ENCODE data around the gene SDC4. TPM values are rescaled to one million over a fixed set of nuclear protein-coding genes. Genes with fewer than 3 reads are reported as not detected.

The SDC4 gene
- polyA plus RNA-seq, 1 donor (not counting 4 experiments of a cell fraction or from before 2014, with no cell fraction given): 114 TPM

DNA sequence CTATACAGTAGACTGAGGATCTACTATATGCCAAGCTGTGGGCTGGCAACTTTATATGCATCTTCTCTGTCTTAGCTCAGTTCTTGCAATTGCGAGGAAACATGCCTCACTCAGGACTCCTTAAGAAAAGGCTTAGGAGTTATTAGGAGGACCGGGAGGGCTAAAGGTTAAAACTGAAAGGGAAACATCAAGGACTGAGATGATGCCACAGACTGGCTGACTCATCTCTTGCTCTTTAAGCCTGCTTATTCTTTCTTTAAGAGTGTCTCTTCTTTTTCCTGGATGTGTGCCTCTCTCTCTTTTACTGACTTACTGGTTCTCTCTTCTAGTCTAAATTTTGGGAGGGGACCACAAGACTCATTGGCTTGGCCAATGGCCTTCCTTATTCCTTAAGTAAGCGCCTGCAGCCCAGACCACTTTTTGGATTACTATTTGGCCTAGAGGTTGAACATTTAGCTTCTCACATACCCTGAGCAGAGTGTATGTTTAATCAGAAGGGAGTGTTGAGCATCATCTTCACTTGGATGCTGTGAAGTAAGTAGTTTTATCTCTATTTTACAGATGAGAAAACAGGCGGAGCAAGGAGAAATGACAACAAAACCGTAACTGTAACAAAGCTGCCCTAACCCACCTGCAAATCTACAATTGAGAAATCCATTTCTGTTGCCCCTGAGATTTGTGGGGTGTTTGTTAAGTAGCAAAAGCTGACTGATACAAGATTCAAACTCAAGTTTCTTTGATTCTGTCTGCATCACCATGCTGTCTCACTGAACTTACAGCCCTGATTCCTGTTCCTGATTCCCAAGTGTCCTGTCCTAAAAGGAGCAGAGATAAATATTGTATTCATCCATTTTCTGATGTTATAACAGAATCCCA lies 7.2 kb upstream of the SDC4 start:
- no peak for DNase-seq (ENCODE audit: low read depth, low spot score)

DNA sequence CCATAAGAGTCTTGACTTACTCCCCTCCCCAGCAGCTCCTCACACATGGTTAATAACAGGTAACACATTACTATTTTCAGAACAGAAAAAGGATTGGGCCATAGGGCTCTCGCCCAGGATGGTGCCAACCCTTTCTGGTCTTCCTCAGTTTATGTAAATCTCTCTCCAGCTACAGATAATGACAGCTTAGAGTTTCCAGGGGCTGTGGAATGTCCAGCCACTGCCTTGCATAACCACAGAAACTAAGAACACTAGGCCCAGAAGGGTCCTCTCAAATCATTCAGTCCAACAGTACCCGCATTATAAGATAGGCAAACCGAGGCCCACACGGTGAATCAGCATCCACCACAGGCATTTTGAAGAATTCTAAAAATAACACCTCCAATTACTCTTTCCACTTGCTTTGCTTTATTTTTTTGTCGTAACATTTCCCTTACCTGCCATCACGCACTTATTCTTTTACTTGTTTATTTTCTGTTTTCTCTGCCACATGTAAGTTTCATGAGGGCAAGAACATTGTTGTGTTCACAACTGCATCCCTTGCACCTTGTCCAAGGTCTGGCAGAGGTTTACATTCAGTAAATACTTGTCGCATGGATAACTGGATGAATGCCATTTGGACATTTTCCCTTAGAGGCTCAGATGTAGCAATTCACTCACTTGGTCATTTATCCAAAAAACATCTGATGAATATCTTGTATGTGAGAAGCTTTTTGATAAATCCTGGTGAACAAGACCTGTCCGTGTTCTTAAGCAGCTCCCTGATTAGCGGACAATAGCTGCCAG lies 6.4 kb upstream of the SDC4 start:
- Histone ChIP-seq H2AFZ (ENCODE audit: control insufficient read depth, low read length) (no peak overlapping the region), H4K20me1 (ENCODE audit: control insufficient read depth, extremely low read depth, insufficient read depth, low read length) (no peaks in the 10 kb centered on the region), H3K9ac (ENCODE audit: control insufficient read depth, extremely low read depth, insufficient read depth, low read length) (no peak overlapping the region), H3K4me2 (ENCODE audit: control insufficient read depth, extremely low read depth, insufficient read depth, low read depth, low read length) (peak overlapping the region; percentile 72), H3K27me3 (ENCODE audit: control insufficient read depth, extremely low read depth, insufficient read depth, low read length) (no peaks in the 10 kb centered on the region), H3K36me3 (ENCODE audit: control insufficient read depth in 2 of 2, extremely low read depth in 1 of 2, insufficient read depth in 2 of 2, low read length in 2 of 2) (no peaks in the 10 kb centered on the region), H3K9me3 (ENCODE audit: control insufficient read depth, low read depth, low read length) (no peaks in the 10 kb centered on the region), H3K79me2 (ENCODE audit: control insufficient read depth, insufficient read depth, low read length) (no peaks in the 10 kb centered on the region), H3K4me1 (ENCODE audit: control insufficient read depth, extremely low read depth, insufficient read depth, low read length) (peaks cover 40% of the 10 kb centered on the region), H3K27ac (ENCODE audit: control insufficient read depth, insufficient read depth, low read length) (no peak overlapping the region), H3K9me1 (ENCODE audit: control insufficient read depth, extremely low read depth, insufficient read depth, low read length) (no peaks in the 10 kb centered on the region), H3K4me3 (ENCODE audit: control insufficient read depth in 2 of 3, extremely low read depth in 1 of 3, insufficient read depth in 2 of 3, low read depth in 1 of 3, low read length in 3 of 3) (no peak overlapping the region)
- DNase-seq (ENCODE audit: low read depth, low spot score) (no peak), FAIRE-seq (no peak)
- TF ChIP-seq EZH2 (IDR thresholded peaks at IDR 0.05; ENCODE audit: low read length): no peak
- TF ChIP-seq, protein P1, sequence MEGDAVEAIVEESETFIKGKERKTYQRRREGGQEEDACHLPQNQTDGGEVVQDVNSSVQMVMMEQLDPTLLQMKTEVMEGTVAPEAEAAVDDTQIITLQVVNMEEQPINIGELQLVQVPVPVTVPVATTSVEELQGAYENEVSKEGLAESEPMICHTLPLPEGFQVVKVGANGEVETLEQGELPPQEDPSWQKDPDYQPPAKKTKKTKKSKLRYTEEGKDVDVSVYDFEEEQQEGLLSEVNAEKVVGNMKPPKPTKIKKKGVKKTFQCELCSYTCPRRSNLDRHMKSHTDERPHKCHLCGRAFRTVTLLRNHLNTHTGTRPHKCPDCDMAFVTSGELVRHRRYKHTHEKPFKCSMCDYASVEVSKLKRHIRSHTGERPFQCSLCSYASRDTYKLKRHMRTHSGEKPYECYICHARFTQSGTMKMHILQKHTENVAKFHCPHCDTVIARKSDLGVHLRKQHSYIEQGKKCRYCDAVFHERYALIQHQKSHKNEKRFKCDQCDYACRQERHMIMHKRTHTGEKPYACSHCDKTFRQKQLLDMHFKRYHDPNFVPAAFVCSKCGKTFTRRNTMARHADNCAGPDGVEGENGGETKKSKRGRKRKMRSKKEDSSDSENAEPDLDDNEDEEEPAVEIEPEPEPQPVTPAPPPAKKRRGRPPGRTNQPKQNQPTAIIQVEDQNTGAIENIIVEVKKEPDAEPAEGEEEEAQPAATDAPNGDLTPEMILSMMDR (optimal IDR thresholded peaks at IDR 0.05 in 1 of 3, IDR thresholded peaks at IDR 0.05 in 1 of 3, conservative IDR thresholded peaks at IDR 0.05 in 1 of 3; ENCODE audit: extremely low read depth in 1 of 3, insufficient read depth in 2 of 3, low read length in 3 of 3): no peak
- dilution Hi-C loops (cut with MboI; ENCODE audit: extremely low pct_ligation_motif_present, low sequenced_read_pairs): no loop called here

More for the DNA sequence above, 7.2 kb upstream of the SDC4 start:
- peak; percentile 44 for FAIRE-seq
- Histone ChIP-seq H3K27me3 (ENCODE audit: control insufficient read depth, extremely low read depth, insufficient read depth, low read length) (no peaks in the 10 kb centered on the region), H4K20me1 (ENCODE audit: control insufficient read depth, extremely low read depth, insufficient read depth, low read length) (no peaks in the 10 kb centered on the region), H3K4me3 (ENCODE audit: control insufficient read depth in 2 of 3, extremely low read depth in 1 of 3, insufficient read depth in 2 of 3, low read depth in 1 of 3, low read length in 3 of 3) (no peak overlapping the region), H3K9me1 (ENCODE audit: control insufficient read depth, extremely low read depth, insufficient read depth, low read length) (no peaks in the 10 kb centered on the region), H3K79me2 (ENCODE audit: control insufficient read depth, insufficient read depth, low read length) (no peaks in the 10 kb centered on the region), H3K4me1 (ENCODE audit: control insufficient read depth, extremely low read depth, insufficient read depth, low read length) (peaks cover 47% of the 10 kb centered on the region), H3K36me3 (ENCODE audit: control insufficient read depth in 2 of 2, extremely low read depth in 1 of 2, insufficient read depth in 2 of 2, low read length in 2 of 2) (no peaks in the 10 kb centered on the region), H3K9me3 (ENCODE audit: control insufficient read depth, low read depth, low read length) (no peaks in the 10 kb centered on the region), H3K9ac (ENCODE audit: control insufficient read depth, extremely low read depth, insufficient read depth, low read length) (no peak overlapping the region), H2AFZ (ENCODE audit: control insufficient read depth, low read length) (no peak overlapping the region), H3K27ac (ENCODE audit: control insufficient read depth, insufficient read depth, low read length) (no peak overlapping the region), H3K4me2 (ENCODE audit: control insufficient read depth, extremely low read depth, insufficient read depth, low read depth, low read length) (peak overlapping the region; percentile 72)
- TF ChIP-seq EZH2 (IDR thresholded peaks at IDR 0.05; ENCODE audit: low read length): no peak
- TF ChIP-seq, protein P1 (optimal IDR thresholded peaks at IDR 0.05 in 1 of 3, IDR thresholded peaks at IDR 0.05 in 1 of 3, conservative IDR thresholded peaks at IDR 0.05 in 1 of 3; ENCODE audit: extremely low read depth in 1 of 3, insufficient read depth in 2 of 3, low read length in 3 of 3): no peak
- dilution Hi-C loops (cut with MboI; ENCODE audit: extremely low pct_ligation_motif_present, low sequenced_read_pairs): no loop called here
